Ascending aorta (tissue), 2 donors: ENCODE results near the gene FGF22. TPM values are rescaled to one million over a fixed set of nuclear protein-coding genes. Genes with fewer than 3 reads are reported as not detected.

ENCODE experiments used
- DNase-seq, 2 donors: peaks; one replicate each; pipeline ENCODE4 v3.0.0-alpha.2; 2019; ENCODE audit warnings: low spot score in 2 of 2
- H3K27ac ChIP-seq, 2 donors: fragments of 200-600 bp; sonication (generic); one replicate each; pipeline ENCODE4 v1.5.1; 2016 to 2017; ENCODE audit warnings: mild to moderate bottlenecking in 1 of 2
- H3K27me3 ChIP-seq: fragments of 200-600 bp; sonication (generic); one replicate; pipeline ENCODE4 v1.5.1; 2017
- H3K36me3 ChIP-seq, 2 donors: fragments of 200-600 bp; sonication (generic); one replicate each; pipeline ENCODE4 v1.5.1; 2016
- H3K4me1 ChIP-seq, 2 donors: fragments of 200-600 bp; sonication (generic); one replicate each; pipeline ENCODE4 v1.5.1; 2016 to 2017; ENCODE audit warnings: mild to moderate bottlenecking in 1 of 2
- H3K4me3 ChIP-seq, 2 donors: fragments of 200-600 bp; sonication (generic); one replicate each; pipeline ENCODE4 v1.5.1; 2016 to 2017; ENCODE audit warnings: mild to moderate bottlenecking in 1 of 2
- H3K9me3 ChIP-seq, 2 donors: fragments of 200-600 bp; sonication (generic); one replicate each; pipeline ENCODE4 v1.5.1; 2016
- intact Hi-C: fragments of 100-400 bp; cut with DNase I; formaldehyde crosslinking; loops from one replicate; pipeline ENCODE4 v1.15.1; 2023
- total RNA-seq: library from RNA; depleted of rRNA; stranded (reverse); fragments of >200 nt; gene quantifications from one replicate; pipeline ENCODE4 v1.1.0, GENCODE V29; 2016
- TF ChIP-seq, protein P1 (sequence below), 3 experiments: fragments of 200-600 bp in 2 of 3; fragments of 450-650 bp in 1 of 3; sonication (generic) in 2 of 3; IDR thresholded peaks; one replicate each; pipeline ENCODE4 v1.5.1; 2016 to 2019; ENCODE audit warnings: antibody characterized with exemption in 3 of 3, mild to moderate bottlenecking in 1 of 3, moderate library complexity in 1 of 3

Gene FGF22
- total RNA-seq, result not detected

DNA sequence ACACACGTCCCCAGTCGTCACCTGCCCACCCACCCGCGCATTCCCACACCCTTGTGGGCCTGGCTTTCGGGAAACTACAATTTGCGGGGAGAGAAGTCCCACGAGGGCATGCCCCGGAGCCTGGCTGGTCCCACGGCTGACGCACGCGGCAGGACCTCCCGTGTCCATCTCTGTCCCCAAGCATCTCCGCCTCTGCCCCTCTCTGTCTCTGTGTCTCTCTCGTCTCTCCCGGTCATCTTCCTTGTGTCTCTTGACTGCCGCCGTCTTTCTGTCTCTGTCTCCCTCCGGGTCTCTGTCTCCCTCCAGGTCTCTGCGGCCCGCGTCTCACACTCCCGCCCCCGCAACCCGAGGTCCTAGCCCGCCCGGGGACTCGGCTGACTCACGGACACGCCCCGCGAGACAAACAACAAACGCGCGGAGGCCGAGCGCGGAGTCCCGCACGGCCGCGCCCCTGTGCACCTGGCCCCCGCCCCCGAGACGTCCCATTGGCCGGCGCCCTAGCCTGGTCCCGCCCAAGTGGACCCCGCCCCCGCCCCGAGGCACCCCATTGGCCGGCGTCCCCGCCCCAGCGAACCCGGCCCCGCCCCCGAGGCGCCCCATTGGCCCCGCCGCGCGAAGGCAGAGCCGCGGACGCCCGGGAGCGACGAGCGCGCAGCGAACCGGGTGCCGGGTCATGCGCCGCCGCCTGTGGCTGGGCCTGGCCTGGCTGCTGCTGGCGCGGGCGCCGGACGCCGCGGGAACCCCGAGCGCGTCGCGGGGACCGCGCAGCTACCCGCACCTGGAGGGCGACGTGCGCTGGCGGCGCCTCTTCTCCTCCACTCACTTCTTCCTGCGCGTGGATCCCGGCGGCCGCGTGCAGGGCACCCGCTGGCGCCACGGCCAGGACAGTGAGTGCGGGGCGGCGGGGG is at the start of gene FGF22:
TSS of gene FGF22 (plus strand) at position 627 of the 908 bp plus-strand sequence. CDS start at position 674, 47 bp downstream.
- TF ChIP-seq, protein P1, sequence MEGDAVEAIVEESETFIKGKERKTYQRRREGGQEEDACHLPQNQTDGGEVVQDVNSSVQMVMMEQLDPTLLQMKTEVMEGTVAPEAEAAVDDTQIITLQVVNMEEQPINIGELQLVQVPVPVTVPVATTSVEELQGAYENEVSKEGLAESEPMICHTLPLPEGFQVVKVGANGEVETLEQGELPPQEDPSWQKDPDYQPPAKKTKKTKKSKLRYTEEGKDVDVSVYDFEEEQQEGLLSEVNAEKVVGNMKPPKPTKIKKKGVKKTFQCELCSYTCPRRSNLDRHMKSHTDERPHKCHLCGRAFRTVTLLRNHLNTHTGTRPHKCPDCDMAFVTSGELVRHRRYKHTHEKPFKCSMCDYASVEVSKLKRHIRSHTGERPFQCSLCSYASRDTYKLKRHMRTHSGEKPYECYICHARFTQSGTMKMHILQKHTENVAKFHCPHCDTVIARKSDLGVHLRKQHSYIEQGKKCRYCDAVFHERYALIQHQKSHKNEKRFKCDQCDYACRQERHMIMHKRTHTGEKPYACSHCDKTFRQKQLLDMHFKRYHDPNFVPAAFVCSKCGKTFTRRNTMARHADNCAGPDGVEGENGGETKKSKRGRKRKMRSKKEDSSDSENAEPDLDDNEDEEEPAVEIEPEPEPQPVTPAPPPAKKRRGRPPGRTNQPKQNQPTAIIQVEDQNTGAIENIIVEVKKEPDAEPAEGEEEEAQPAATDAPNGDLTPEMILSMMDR (IDR thresholded peaks at IDR 0.05), result no peak
- Histone ChIP-seq H3K4me1 (peaks cover 6 to 18% of the 10 kb centered on the region in 2 donors), H3K27ac (peak within 1 kb of the TSS; percentile 63 to 79), H3K36me3 (no peaks in the 10 kb centered on the region), H3K4me3 (peak within 1 kb of the TSS; percentile 62 to 82), H3K27me3 (no peaks in the 10 kb centered on the region), H3K9me3 (no peaks in the 10 kb centered on the region)
- intact Hi-C loops, result loop anchor here (2.0 kb wide), 1 partner anchor 23 kb away; the partner anchor contains the start of gene RNF126
- peak; percentile 72 to 96 for DNase-seq

DNA sequence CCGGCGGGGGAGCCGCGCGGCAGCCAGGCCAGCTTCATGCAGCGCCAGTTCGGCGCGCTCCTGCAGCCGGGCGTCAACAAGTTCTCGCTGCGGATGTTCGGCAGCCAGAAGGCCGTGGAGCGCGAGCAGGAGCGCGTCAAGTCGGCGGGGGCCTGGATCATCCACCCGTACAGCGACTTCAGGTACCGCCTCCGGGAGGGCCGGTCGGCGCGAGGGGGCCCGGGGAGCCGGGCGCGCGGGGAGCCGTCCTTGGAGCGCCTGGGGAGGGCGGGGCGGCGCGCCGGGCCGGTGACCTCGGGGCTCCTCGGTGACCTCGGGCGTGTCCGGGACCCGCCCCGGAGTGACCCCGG is 49.3 kb upstream of the FGF22 start:
- no peak overlapping the region for H3K27ac ChIP-seq

DNA sequence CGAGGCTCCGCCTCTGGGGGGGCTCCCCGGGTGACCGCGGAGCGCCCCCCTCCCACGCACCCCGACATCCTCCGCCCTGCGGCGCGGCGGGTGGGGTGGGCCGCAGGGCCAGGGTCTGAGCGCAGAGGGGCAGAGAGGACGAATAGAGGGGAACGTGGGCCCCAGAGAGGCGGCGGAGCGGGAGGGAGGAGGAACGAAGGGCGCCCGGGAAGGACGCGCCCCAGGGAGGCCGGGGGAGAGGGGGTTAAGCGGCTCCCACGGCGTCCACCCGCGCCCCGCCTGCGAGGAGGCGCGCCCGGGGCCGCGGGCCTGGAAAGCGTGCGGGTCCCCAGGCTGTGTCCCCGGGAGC is 49.0 kb upstream of the FGF22 start:
- Histone ChIP-seq H3K27ac (no peak overlapping the region), H3K27me3 (peaks cover 32% of the 10 kb centered on the region), H3K9me3 (no peaks in the 10 kb centered on the region), H3K36me3 (no peaks in the 10 kb centered on the region), H3K4me1 (peaks cover 2 to 5% of the 10 kb centered on the region in 2 donors), H3K4me3 (no peak overlapping the region)
- intact Hi-C loops, result no loop called here
- DNase-seq, result no peak
- TF ChIP-seq, protein P1 (IDR thresholded peaks at IDR 0.05), result no peak

More for the DNA sequence above, 49.3 kb upstream of the FGF22 start:
- Histone ChIP-seq H3K9me3 (no peaks in the 10 kb centered on the region), H3K27me3 (peaks cover 32% of the 10 kb centered on the region), H3K4me3 (peak overlapping the region; percentile 22 to 30), H3K36me3 (no peaks in the 10 kb centered on the region), H3K4me1 (peaks cover 2 to 5% of the 10 kb centered on the region in 2 donors)
- intact Hi-C loops, result no loop called here
- no peak for DNase-seq
- TF ChIP-seq, protein P1 (IDR thresholded peaks at IDR 0.05), result no peak

DNA sequence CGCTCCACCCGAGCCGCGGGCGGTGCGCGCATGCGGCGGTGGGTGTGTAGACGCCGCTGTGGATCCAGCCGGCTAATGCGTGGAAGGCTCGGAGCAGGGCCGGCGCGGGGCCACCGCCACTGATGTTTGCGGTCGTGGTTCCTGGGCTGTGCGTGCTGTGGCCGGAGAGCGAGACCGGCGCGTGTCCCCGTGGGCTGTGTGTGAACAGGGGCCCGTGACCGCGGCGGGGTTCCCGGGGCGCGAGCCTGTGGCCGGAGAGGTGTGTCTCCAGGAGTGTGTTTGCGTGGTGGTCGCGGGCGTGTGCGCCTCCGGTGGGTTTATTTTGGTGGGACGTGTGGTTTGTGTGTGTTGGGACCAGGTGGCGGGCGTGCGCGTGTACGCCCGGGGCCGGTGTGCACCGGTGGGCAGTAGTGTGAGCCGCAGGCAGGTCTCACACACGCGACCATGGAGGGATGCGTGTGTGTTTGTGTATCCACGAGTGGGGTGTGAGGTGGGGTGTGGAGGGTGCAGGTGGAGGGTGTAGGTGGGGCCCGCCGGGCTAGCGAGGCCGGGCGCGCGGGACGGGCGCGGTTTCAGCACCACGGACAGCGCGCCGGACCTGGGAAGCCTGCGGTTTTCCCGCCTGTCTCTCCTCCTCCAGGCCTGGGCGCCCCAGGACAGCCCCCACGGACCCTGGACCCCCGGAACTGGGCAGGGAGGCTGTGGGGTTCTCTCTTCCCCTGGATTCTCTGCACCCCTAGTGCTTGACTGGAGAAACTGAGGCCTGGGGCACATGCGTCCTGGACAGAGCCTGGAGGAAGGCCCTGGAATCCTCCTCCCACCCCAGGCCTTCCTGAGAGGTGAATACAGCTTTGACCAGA is 48.4 kb upstream of the FGF22 start:
- H3K27me3 ChIP-seq, result peaks cover 32% of the 10 kb centered on the region
- intact Hi-C loops, result no loop called here
- TF ChIP-seq, protein P1 (IDR thresholded peaks at IDR 0.05), result no peak
- H3K4me3 ChIP-seq, result no peak overlapping the region
- H3K36me3 ChIP-seq, result no peaks in the 10 kb centered on the region
- no peak for DNase-seq
- no peaks in the 10 kb centered on the region for H3K9me3 ChIP-seq
- H3K4me1 ChIP-seq, result peaks cover 2 to 5% of the 10 kb centered on the region in 2 donors
- H3K27ac ChIP-seq, result no peak overlapping the region

DNA sequence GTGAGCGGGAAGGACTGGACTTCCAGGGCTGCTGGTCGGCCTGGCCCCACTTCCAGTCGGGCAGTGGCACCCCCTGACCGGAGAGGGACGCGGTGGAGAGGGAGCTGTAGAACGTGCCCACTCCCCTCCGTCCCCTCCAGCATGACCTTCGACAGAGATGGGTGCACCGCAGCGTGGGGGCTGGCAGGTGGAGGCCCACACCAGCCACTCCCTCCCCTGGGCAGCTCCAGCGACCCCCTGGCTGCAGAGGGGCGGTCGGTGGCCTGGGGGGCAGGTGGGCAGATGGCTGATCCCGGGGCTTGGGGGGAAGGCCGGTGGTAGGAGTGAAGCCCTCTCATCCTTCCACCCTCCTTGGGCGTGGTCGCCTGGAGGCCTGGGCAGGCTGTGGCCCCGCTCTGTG is 47.6 kb upstream of the FGF22 start:
- intact Hi-C loops, result no loop called here
- H3K4me1 ChIP-seq, result peaks cover 2 to 5% of the 10 kb centered on the region in 2 donors
- H3K9me3 ChIP-seq, result no peaks in the 10 kb centered on the region
- no peaks in the 10 kb centered on the region for H3K36me3 ChIP-seq
- no peak for DNase-seq
- peaks cover 32% of the 10 kb centered on the region for H3K27me3 ChIP-seq
- no peak overlapping the region for H3K4me3 ChIP-seq
- H3K27ac ChIP-seq, result no peak overlapping the region
- TF ChIP-seq, protein P1 (IDR thresholded peaks at IDR 0.05), result no peak
